GM21528 (cell line): Measurements from ENCODE around the gene ITGA7.

ENCODE experiments used
- ATAC-seq: cut with Tn5 transposase; IDR thresholded peaks from one replicate; pipeline ENCODE4 v1.9.1; 2021; ENCODE audit warnings: mild to moderate bottlenecking, moderate library complexity; ENCODE audit not compliant: unreplicated experiment, low FRiP score

ITGA7 gene

DNA sequence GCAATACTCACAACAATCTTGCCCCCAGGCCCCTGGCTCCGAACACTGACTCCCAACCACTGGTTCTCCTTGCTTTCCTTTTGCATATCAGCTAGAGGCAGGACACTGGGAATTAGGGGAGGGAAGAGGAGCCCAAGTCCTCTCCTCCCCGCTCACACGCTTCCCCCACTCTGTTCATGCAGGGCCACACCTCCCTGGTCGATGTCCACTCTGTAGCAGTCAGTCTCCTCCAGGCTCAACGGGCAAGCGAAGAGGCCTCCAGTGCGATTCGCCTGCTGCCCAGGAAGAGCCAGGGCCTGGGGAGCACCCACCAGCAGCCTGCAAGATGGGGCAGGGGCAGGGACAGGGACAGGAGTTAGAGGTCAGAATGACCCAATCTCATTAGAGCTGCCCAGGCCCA, 4.8 kb downstream of the ITGA7 start:
- ATAC-seq = no peak

DNA sequence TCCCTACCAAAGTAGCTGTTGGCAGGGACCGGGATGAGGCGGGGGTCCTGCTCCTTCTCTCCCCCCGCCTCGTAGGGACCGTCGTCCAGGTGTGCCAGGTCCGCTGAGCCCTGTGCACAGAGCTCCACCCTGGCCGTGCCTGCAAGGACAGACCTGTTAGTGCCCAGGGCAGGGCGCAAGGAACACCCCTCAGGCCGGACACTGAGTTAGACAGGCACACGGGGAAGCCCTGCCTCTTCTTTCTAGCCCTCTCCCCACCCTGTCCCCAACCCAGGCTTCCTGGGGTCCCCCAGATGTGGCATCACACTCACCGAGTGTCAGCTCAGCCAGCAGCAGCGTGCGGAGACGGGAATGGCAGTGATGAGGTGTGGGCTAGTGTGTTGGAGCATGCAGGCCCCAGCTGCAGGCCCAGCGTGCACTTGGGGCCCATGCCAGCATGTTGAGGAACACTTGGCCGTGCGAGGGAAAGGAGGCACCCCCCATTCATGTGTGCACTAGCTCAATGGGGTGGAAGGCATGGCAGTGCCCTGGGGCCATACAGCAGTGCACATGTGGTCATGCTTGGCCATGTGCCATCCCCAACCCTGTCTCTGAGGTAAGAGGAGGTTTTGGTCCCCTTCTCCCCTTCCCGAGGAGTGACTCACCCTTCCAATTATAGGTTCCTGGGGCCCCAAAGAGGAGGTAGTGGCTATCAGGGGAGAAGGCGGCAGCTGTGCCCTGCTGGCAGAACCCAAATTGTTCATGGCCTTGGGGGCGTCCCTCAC, 7.3 kb downstream of the ITGA7 start:
- no peak for ATAC-seq

DNA sequence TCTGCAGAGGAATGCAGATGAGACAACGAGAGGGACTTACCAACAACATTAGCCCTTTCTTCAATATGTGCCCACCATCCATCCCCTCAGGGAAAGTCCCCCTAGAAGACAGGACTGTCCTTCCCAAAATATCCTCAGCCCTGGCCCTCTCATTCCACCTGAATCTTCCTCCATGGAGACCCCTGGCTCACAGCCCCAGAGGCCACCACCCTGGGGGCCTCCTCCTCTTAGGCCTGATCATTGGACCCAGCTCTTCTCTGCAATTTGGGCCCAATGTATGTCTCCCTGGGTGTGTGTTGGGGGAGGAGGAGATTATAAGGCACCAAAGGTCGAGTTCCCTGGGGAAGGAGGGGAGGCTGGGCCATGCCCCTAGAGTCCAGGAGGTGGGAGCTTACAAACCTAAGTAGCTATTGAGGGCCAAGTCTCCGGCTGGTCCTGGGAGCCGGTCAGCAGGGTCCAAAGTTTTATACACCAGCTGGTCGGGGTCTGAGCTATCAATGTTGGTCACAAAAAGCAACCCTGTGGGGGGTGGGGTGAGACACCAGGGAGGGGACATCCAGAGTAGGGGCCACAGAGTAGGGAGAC, 8.1 kb downstream of the ITGA7 start:
- no peak for ATAC-seq

DNA sequence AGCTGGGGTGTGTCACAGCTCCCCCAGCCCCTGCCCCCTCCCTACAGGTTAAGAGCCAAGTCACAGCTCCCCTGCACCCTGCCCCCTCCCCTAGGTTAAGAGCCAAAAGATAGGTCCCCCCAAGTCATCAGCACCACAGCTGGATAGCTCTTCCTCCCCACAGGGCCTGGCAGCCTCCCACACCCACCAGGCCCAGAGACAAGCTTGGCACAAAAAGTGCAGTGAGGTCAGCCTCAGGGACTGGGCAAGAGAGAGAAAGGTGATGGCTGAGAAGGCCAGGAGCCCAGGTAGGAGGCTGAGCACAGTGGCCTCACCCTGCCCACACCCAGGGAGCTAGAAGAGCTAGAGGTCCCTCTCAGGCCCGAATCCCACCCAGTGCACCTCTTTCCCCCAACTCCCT, 8.7 kb downstream of the ITGA7 start:
- no peak for ATAC-seq

DNA sequence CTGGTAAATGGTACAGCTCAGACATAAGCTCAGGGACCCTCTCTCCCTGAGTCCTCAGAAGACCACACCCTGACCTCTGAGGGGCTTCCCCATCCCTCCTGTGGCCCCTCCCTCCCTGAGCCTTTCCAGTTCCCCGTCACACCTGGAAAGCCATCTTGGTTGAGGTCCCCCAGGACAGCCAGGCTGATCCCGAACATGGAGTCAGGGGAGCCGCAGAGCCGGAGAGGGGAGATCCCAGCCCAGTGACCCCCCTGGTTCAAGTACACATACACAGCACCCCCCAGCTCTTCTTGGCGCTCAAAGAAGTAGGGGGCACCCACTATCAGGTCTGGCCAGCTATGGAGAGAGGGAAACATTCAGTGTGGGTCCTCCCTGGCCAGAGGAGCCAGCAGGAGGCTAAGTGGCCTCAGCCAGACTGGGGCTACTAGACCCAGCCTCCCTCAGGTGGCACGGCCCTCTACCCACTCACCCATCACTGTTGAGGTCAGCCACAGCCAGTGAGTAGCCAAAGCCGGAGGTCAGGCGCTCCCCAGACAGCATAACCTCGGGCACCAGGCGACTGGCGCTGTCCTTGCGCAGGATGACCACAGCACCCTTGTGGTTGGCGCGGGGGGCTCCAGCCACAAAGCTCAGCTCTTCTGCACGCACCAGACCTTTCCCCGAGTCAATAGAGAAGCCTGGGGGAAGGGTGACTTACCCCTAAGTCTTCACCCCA, 9.3 kb downstream of the ITGA7 start:
- no peak for ATAC-seq

DNA sequence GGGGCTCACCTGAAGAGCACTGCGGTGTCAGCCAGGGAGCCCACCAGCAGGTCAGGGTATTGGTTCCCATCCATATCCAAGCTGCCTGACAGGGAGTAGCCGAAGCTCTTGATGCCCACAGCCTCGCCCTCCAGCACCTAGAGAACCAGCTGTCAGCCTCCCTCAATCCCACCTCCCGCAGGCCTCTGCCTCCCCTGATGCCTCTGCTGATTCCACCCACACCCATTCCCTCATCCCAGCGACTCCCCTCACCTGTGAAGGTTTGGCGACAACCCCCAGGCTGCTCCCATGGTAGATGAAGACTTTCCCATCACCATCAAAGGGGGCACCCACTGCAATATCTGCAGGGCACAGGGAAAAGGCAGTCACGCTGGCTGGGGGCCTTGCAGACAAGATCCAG, 10.0 kb downstream of the ITGA7 start:
- ATAC-seq = no peak

DNA sequence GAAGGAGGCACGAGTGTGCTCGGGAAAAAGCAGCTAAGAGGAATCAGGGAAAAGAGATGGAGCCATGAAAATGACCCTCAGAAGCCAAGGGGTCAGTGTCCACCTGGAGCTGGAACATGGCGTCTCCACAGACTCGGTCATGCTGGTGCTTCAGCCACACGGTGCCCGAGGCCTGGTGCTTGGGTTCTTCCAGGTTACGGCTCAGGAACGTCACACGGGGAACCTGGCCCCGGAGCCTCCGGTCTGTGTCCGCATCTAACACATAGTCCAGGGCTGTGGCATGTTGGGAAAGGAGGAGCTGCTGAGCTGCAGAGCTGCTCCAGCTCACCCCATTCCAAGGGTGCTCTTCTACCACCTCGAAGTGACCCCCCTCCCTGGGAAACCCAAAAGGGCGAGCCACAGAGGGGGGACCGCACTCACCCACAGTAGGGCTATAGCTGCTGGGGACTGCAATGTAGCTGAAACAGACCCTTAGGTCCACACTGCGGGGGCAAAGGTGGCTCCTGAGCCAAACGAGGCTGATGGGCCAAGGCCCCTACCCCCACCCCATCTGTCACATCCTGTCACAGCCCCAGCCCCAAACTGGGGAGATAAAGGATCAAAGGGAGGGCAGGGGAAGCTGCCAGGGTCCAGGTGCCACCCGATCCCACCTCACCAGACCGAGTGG, 10.8 kb downstream of the ITGA7 start:
- no peak for ATAC-seq

DNA sequence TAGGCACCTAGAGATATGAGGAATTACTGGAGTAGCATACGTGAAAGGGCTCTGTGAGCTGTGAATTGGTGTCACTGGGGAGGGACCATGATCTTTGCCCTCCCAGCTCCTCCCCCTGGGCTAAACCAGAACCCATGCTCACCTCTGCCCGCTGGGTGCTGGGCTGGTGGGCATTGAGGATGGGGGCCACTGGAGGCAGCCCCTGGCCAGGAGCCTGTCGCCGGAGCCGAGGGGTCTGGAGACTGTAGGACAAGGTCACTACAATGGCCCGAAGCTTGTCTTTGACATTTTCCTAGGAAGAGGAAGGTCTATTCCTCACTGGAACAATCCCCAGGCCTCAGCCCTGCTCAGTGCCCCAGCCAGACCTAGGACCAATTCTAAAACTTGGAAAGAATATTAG, 11.6 kb downstream of the ITGA7 start:
- no peak for ATAC-seq

DNA sequence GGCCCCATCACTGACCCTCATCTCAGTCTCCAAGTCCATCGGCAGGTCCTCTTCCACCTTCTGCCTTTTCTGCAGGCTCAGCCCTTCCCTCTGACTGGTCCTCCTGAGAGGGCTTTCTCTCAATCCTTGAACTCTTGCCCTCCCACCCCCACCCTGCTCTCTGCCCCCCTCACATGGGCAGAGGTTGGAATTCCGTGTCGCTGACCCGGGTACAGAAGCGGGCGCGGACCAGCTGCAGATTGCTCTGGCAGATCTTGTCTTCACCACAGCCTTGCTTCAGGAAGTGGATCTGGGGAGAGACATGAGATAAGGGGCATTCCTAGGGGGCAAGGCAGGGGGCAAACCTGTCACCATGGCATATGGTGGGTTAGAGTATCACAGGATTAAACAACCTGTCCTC, 12.4 kb downstream of the ITGA7 start:
- no peak for ATAC-seq

DNA sequence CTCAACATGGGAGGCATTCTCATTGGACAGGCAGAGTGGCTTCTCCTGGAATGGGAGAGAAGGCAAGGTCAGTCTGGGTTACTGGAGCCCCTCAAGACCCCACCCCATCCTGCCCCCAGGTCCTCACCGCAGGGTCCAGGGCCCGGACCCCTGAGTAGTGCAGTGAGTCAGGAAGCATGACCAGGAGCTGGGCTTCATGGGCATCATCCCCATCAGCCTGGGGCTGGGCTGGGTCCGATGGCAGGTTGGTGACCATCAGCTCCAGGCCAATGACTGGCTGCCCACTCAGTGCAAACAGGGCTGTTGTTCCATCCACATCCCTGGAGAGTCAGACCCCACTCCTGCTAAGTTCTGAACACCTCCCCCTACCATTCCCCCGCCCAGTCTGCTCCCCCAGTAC, 13.1 kb downstream of the ITGA7 start:
- ATAC-seq = no peak

DNA sequence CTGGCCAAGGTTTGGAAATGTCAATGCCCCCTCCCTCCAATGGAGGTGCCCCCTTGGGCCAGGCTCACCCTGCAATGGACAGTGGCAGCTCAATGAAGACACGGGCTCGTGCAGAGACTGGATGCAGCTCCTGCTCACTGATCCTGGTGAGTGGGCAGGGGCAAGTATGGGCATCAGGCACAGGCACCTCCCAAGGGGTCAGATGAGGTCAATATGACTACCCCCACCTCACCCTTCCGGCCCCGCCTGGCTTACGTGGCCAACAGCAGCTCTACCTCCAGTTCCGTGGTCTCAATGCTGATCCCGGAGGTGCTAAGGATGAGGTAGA, 13.6 kb downstream of the ITGA7 start:
- no peak for ATAC-seq

DNA sequence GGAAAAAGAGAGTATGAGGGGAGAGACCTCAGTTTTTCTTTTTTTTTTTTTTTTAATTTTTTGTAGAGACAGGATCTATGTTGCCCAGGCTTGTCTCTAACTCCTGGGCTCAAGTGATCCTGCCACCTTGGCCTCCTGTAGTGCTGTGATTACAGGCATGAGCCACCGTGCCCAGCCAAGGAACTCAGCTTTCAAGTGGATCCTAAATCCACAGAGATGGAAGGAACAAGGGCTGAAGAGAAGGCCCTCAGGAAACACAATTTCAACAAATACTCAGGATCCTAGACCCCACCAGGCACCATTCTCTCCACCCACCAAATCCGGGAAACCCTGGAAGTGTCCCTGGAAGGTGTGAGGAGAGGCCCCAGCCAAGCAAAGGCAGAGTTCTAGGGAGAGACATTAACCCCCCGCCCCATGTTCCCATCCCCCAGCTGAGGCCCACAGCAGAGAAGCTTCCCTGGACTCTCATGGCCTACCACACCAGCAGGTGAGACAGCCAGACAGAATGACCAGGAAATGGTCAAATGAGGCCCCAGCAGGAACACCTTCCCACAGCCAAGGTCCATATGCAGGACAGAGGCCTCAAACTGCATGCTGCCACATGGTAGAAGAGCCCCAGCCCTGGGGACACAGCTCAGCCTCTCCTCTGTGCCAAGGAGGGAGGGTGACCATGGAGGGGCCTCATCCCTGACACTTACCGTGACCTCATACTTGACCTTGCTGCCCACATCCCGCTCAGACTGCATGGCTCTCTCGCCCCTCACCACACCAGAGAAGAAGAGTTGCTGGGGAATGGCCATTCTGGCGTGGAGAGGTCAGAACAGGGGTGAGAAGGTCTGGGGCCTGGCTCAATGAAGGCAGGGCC, 14.1 kb downstream of the ITGA7 start:
- ATAC-seq = no peak

DNA sequence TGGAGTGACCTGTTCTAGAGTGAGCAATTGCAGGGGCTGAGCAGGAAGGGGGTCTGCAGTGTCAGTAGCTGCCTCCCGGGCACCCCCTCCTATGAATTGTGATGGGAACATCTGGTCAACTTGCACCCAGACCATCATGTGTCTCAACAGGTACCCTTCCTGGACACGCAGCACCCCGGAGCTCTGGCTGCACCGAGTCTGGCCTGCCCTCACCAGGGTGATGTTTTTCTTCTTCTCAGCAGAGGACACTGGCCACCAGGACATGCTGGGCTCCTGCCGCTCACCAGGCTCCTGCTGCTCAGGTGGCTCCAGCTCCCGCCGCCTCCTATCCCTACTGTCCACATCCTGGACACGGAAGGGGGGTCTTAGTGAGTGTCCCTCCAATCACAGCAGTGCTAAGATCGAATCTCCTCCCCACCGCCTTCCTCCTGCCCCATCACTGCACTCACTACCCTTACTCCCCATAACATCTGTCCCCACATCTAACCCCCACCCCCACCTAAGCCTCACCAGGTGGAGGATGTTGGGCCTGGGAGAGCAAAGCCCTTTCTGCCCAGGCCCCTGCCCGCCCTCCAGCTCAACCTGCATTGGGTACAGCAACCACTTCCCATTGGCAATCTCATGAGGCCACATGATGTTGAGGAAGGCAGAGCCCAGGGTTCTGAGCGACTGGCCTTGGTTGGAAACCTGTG, 14.9 kb downstream of the ITGA7 start:
- ATAC-seq = no peak

DNA sequence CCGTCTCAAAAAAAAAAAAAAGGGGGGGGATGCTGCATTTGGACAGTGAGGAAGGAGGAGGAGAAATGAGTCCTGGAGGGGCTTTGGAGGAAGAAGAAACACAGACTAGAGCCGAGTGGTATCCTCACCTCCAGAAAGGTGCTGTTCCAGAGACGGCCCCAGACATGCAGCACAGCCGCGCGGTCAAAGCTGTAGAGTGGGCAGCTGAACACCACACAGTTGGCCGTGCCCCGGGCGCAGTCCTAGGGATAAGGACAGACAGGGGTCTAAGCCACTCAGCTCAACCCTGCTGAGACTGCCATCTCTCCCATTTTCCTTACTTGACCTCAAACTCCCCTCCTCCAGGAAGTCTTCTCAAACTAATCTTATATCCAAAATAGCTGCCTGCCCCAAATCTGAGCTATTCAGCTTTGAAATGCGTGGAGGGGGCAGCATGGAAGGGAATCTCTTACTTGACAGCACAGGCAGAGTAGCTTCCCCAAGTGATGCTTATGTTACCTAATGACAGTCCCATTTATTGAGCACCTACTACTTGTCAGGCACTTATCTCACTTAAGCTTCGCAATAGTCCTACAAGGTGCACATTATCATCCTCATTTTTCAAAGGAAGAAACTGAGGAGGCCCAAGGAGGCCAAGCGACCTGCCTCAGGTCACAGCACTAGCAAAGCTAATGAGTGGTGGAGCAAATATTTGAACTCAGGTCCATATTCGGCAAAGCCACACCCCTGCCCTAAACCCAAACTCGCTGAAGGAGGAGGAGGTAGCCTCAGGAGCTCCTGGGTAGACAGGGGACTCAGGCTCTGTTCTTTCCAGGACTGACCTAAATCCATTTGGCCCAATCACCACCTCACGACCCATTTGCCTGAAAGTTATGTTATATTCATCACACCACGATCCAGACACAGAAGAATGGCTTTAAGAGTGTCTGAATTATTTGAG, 18.7 kb downstream of the ITGA7 start:
- no peak for ATAC-seq

DNA sequence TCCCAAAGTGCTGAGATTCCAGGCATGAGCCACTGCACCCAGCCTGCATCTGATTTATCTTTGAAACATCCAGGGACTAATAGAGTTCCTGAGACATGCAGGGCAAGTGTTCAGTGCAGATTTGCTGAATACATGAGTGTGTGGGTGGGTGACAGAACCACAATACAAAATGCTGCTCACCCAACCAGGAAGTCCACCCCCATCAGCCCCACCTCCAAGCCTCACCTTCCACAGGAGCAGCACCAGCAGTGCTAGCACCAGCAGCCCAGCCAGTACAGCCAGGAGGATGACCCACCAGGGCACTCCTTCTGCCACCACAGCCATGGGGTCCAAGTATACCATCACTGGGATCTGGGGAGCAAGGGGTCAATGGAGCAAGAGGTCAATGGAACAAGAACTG, 20.0 kb downstream of the ITGA7 start:
- ATAC-seq = no peak

DNA sequence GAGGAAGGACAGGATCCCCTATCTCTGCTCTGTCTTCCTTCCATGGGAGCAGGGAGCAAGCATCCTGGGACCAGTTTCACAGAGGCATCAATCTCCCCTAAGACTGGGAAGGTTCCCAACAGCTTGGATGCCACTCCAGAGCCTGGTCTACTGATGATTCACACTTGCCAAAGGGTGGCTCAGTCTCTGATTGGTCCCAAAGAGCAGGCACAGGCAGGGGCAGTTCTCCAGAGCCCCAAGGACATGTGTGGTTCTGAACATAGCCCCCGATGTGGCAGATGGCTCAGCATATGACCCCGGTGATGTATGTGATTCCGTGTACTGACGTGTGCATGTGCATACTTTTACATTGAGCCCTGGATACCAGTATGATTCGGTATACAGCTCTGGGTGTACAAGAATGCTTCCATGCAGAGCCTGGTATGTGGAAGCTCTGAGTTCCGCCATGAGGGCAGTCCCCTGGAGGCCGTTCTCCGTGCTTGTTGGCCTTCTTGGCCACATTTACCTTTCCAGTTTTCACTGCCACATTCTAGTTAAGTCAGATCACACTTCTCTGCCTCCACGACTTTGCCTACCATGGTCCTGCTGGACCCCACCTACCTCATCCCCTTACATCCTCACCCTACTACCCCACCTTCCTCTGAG, 21.2 kb downstream of the ITGA7 start:
- no peak for ATAC-seq

DNA sequence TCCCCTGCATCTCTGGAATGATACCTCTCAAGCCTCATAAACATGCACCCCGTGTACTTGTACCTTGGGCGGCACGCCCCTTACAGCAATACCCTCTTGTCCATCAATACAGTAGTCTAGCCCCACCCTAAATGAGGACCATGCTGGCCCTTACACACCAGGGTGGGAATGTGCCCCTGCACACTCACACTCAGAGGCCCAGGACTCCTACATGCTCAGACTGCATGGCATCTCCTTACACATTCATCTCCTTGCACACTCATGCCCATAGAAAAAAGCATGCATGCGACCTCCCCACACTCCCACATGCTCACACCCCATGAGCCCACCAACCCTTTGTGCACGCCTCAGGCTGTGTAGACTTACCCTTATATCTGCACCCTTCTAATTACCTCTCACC, 22.0 kb downstream of the ITGA7 start:
- ATAC-seq = no peak

DNA sequence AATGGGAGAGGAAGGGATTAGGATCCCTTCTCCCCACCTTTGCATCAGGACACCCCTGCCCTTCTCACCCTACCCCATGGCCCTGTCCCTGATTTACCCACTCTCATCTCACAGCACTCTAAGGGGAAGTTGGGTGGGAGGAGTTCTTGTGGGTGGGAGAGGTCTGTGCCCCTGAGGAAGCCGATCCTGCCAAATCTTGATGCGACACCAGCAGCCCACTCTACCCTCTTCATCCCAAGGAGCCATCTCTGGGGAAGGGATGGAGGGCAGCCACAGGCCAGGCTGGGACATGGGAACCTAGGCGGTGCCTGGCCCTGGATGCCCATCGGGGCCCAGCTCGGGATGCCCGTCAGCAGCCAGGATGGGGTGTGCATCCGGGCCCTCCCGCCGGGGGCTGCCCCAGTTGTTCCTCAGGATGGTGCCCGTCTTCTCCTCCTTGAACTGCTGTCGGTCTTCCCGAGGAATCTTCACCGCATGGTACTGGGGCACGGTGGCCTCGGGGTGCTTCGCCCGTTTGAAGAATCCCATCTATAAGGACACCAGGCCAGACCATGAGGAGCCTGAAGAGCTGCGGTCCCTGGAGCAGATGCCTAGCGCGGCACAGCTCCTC, 22.8 kb downstream of the ITGA7 start:
- no peak for ATAC-seq
